HG03378 (cell line): Measurements from ENCODE around the gene HPSE.
"Not testable (repeated sequence)": the region's sequence is repeated elsewhere in the genome, so short reads cannot be mapped to it uniquely, and the experiment has no call there.

Experiments used
- ATAC-seq: cut with Tn5 transposase; IDR thresholded peaks from one replicate; pipeline ENCODE4 v1.9.1; 2021; ENCODE audit warnings: mild to moderate bottlenecking, moderate library complexity; ENCODE audit not compliant: unreplicated experiment

HPSE gene

DNA sequence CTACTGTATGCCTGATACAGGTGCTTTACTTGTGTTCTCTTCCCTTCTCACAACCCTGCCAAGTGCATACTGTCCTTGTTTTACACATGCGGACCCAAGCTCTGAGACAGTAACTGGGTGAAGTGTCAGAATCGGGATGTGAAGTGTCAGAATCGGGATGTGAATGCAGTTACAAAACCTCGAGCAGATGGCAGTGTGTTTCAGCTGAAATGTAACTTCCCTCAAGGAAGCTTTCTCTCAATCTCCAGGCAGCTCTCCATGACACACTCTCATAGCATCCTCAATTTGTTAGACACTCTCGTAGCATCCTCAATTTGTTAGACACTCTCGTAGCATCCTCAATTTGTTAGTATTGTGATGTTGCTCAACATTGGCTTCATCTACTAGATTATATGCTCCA lies 1.1 kb upstream of the HPSE start:
- no peak for ATAC-seq

DNA sequence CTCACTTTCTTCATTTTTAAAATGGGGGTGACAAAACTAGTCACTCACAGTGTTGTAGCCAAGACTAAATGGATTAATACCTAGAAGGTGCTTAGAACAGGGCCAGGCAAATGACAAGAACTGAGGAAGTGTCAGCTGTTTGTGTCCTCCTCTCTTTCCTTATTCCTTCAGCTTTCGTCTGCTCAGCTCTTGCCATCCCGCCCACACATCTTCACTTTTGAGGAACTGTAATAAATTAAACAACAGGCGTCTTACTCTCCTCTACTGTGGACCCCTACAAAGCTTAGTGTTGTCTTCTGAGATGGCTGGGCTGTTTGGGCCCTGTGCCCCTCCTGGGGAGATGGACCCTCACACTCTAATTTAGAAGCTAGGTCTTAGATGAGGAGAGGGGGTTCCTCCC lies 2.7 kb downstream of the HPSE start:
- no peak for ATAC-seq

GRCh38 chr4:83329521-83330110 lies 5.0 kb downstream of the HPSE start:
- no peak for ATAC-seq

DNA sequence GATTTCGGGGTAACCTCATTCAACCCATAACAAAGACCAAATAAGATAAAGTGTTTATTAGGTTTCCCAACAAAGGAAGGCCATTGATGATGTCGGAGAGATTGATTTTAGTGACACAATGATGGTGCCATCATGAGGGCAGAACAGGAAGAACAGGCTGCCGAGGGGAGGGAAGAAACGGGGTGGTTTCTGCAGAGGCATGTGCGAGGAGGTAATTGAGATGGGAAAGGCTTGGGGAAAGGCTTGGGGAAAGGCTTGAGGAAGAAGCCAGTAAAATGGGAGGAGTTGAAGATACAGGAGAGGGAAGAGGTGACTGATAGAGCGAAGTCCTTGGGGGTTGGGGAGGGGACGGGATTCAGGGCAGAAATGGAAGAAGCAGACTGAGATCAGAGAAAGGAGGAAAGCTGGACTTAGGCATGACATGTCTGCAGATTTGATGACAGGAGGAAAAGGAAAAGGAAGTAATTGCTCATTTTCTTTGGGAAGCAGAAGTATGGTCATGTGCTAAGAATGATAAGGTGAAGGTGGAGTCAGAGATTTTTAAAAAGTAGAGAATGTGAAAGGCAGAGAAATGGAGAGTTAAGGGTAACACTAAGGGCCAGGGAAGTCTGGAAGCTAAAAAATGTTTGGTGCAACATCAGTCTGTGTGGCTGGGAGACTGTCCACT lies 6.0 kb downstream of the HPSE start:
- ATAC-seq: no peak

GRCh38 chr4:83326546-83326945 lies 8.1 kb downstream of the HPSE start:
- ATAC-seq: no peak

- not testable (repeated sequence) for ATAC-seq
Measured at GRCh38 chr4:83325306-83325705, 9.3 kb downstream of the HPSE start.

DNA sequence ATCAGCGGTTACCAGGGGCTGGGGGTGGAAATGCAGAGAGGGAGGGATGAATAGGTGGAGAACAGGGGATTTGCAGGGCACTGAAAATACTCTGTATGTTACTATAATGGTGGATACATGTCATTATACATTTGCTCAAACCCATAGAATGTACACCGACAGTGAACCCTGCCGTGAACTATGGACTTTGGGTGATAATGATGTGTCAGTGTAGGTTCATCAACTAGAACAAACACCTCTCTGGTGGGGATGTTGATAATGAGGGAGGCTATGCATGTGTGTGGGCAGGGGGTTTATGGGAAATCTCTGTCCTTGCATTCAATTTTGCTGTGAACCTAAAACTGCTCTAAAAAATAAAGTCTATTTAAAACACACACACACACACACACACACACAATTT lies 11.5 kb downstream of the HPSE start:
- ATAC-seq: no peak

DNA sequence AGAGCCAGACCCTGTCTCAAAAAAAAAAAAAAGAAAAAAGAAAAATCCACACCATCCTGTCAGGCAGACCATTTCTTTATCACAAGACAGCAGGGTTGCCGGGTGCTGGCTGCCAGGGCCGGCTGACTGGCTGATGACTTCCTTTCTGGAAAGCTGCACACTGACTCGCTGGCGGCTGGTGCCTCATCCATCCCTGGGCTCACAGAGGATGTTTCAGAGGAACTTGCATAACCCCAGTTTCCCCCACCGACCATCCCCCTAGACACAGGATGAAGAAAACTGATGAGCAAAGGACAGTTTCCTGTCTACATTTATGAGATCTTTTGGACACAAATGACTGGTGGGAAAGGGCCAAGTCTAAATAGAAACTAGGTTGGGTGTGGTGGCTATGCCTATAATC lies 14.1 kb downstream of the HPSE start:
- no peak for ATAC-seq

GRCh38 chr4:83318666-83319065 lies 16.0 kb downstream of the HPSE start:
- no peak for ATAC-seq

DNA sequence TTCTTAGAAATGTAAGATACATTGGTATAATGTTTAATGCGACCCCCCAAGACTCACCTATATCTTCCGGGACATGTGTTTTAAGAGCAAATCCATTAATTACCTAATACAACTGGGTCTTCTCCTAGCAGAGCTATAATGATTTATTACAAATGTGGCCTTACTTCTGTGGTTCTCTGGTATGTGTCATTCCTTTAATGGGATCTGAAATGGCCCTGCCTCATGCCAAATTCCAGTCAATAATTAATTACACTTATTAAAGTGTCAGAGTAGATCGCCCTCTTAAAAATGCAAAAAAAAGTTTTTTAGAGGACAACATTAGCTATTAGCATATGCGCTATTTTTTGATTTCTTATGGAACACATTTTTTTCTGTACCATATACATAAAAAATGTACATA lies 17.0 kb downstream of the HPSE start:
- ATAC-seq: no peak

DNA sequence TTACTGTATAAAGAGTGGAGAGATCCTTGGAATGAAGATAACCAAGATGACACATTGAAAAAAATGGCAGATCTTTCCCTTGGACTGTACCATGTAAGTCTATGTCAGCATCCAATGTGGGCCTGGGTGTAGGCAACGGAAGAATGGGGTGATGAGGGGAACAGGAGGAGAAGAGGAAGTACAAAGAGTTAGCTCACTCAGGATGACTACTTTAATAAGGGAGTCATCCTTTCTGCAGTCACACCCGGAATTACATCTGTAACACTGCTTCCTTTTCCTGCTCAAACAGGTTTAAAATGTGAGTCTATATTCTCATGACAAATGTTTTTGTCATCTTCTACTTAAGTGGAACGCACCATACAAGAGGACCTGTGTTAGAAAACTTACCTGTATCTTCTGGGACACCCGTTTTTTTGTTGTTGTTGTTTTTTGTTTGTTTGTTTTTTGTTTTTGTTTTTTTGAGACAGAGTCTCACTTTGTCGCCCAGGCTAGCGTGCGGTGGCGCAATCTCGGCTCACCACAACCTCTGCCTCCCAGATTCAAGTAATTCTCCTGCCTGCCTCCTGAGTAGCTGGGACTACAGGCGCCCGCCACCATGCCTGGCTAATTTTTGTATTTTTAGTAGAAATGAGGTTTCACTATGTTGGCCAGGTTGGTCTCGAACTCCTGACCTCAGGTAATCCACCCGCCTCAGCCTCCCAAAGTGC lies 18.0 kb downstream of the HPSE start:
- ATAC-seq: no peak

- no peak for ATAC-seq
Measured at GRCh38 chr4:83315341-83315870, 19.2 kb downstream of the HPSE start.

DNA sequence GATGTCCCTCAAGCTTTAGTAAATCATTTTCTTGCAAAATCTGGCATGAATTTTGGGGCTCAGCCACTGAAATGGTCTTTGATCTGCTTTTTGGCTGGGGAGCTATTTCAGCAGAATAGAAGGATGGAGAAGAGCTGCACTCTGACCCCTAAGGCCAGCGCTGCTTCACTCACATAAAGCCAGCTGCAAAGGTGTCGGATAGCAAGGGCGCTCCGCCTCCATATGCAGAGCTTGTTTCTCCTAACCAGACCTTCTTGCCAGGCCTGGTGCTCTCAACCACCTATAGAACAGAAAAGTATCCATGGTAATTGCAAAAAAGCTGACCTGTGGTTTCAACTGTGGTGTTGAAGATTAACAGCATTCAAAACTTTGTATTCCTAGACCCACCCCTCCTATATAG lies 26.0 kb downstream of the HPSE start:
- ATAC-seq: no peak

DNA sequence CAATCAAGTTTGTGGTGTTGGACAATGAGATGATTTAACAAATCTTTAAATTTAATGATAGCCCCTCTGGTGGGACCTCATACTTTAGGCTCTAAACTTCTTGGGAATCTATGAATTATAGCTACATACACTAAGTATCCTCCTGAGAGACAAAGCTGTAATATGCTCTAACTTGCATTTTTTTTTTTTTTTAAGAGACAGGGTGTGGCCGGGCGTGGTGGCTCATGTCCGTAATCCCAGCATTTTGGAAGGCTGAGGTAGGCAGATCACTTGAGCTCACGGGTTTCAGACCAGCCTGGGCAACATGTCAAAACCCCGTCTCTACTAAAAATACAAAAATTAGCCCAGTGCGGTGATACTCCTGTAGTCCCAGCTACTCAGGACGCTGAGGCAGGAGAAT lies 26.7 kb downstream of the HPSE start:
- ATAC-seq: no peak

GRCh38 chr4:83305187-83305586 lies 29.5 kb downstream of the HPSE start:
- no peak for ATAC-seq

DNA sequence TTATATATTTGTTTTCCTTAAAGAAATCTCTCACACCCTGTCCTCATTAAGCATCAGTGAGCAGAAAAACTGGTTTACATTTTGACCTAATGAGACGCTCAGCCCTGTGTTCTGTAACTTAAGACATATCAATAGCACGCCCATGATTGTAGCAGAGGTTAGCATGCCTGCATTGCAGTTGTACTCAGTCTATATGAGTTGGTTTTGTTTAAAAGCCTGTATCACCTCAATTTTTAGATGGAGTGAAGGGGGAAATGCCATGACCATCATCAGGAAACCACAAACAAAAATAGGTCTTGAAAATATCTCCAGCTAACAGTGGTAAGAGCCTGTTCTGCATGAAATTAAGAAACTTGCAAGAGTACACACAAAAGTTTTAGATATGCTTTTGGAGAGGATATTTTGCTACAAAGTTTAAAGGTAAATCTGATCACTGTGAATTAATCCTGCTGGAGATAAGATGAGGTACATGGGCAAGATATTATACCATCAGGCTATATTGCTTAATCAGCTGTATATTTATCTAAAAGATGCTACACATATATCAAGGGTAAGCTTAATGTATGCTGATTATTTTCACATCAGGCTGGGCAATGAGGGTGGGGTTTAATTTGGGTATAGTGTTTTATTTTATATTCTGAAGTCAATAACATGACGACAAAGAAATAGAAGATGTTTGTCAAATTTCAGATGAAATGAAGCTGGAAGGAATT lies 36.9 kb downstream of the HPSE start:
- ATAC-seq: peak; percentile 47

GRCh38 chr4:83293305-83294046 lies 41.2 kb downstream of the HPSE start:
- no peak for ATAC-seq

DNA sequence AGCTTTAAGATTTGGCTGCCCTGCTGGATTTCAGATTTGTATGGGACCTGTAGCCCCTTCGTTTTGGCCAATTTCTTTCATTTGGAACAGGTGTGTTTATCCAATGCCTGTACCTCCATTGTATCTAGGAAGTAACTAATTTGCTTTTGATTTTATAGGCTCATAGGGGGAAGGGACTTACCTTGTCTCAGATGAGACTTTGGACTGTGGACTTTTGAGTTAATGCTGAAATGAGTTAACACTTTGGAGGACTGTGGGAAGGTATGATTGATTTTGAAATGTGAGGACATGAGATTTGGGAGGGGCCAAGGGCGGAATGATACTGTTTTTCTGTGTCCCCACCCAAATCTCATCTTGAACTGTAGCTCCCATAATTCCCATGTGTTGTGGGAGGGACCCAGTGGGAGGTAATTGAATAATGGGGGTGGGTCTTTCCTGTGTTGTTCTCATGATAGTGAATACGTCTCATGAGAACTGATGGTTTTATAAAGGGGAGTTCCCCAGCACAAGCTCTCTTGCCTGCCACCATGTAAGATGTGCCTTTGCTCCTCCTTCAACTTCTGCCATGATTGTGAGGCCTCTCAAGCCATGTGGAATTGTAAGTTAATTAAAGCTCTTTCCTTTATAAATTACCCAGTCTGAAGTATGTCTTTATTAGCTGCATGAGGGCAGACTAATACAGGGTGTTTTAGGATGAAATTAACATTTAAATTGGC lies 44.4 kb downstream of the HPSE start:
- not testable (repeated sequence) for ATAC-seq

GRCh38 chr4:83288381-83288780 lies 46.3 kb downstream of the HPSE start:
- ATAC-seq: not testable (repeated sequence)

- peak; percentile 6 for ATAC-seq
Measured at GRCh38 chr4:83285055-83285407, 49.6 kb downstream of the HPSE start.
